Left hindlimb (tissue), 1 donor: ENCODE data around the gene RHOV.

Experiments used
- DNase-seq: peaks from one replicate; pipeline ENCODE4 v3.0.0-alpha.2; 2018

Gene RHOV

GRCh38 chr15:40873694-40874561 lies at the start of gene RHOV:
Gene RHOV, minus strand, starts transcription at chr15:40874234. Its CDS starts 95 bp downstream, at chr15:40874139.
- peak; percentile 46 for DNase-seq

- no peak for DNase-seq
Measured at GRCh38 chr15:40923551-40923950, 49.5 kb upstream of the RHOV start.

GRCh38 chr15:40922608-40923005 lies 48.6 kb upstream of the RHOV start:
- no peak for DNase-seq

- DNase-seq = no peak
Measured at GRCh38 chr15:40921949-40922607, 48.0 kb upstream of the RHOV start.

GRCh38 chr15:40918799-40919392 lies 44.9 kb upstream of the RHOV start:
- no peak for DNase-seq

- DNase-seq = no peak
Measured at GRCh38 chr15:40918146-40918798, 44.2 kb upstream of the RHOV start.

- no peak for DNase-seq
Measured at GRCh38 chr15:40917585-40917984, 43.6 kb upstream of the RHOV start.

GRCh38 chr15:40915679-40916078 lies 41.6 kb upstream of the RHOV start:
- DNase-seq = no peak

- no peak for DNase-seq
Measured at GRCh38 chr15:40915116-40915661, 41.2 kb upstream of the RHOV start.

GRCh38 chr15:40914486-40914885 lies 40.5 kb upstream of the RHOV start:
- DNase-seq = no peak

GRCh38 chr15:40914013-40914412 lies 40.0 kb upstream of the RHOV start:
- DNase-seq = no peak

GRCh38 chr15:40912478-40912877 lies 38.4 kb upstream of the RHOV start:
- DNase-seq = no peak

- no peak for DNase-seq
Measured at GRCh38 chr15:40911693-40912092, 37.7 kb upstream of the RHOV start.

- DNase-seq = no peak
Measured at GRCh38 chr15:40911141-40911540, 37.1 kb upstream of the RHOV start.

GRCh38 chr15:40909662-40910630 lies 35.9 kb upstream of the RHOV start:
- DNase-seq = peak; percentile 25

GRCh38 chr15:40908095-40908494 lies 34.1 kb upstream of the RHOV start:
- DNase-seq = peak; percentile 29

- DNase-seq = peak; percentile 81
Measured at GRCh38 chr15:40906991-40907802, 33.2 kb upstream of the RHOV start.

- peak; percentile 92 for DNase-seq
Measured at GRCh38 chr15:40906091-40906990, 32.3 kb upstream of the RHOV start.

GRCh38 chr15:40904552-40905201 lies 30.6 kb upstream of the RHOV start:
- no peak for DNase-seq
